ENCODE measurements around the gene FKBP1B.
"Not testable (repeated sequence)": the region's sequence is repeated elsewhere in the genome, so short reads cannot be mapped to it uniquely, and the experiment has no call there.

The FKBP1B gene

GRCh38 chr2:24022975-24023575 is 26.5 kb upstream of the FKBP1B start:
- no peak for DNase-seq

DNA sequence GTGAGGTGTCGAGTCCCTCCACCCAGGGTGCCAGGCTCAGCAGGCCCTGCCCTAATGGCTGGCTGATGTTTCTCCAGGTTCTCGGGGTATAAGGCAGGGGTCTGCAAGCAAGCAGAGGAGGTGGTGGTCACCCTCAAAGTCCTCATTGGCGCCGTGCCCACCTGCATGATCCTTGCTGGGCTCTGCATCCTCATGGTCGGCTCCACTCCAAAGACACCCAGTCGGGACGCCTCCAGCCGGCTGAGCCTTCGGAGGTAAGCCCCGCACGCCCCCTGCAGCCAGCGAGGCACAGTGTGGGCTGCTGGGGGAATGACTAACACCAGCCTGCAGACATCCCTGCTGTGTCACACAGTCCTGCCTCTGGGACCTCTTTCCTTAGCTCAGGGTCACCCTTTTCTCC is 25.5 kb upstream of the FKBP1B start:
- no peak for DNase-seq

DNA sequence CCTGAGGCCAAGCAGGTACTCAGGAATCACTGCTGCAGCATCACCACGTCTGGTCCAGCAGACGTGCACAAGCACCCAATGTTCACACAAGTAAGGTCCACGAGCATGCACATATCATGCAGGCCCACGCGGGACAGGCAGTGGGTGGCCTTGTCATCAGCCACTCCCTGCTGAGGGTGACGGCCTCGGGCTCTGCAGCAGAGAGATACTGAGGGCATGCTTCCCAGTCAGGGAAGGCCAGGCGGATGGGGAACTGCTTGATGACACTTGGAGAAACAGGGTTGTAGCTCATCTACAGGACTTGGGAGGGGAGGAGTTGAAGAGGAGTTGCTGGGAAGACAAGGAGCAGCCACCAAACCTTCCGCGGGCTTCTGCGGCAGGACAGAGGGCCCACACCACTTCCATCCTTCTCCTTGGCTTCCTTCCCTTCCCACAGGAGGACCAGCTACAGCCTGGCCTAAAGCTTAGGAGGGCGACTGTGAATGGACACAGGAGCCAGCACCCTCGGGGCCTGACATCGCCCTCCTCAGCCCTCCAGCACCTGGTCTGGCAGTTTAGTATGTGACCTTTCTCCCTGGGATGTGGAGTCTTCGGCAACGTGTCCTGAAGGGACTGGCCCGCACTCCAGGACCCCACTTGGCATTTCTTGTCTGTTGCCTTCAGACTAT is 24.4 kb upstream of the FKBP1B start:
- DNase-seq = no peak

GRCh38 chr2:24026233-24026632 is 23.3 kb upstream of the FKBP1B start:
- no peak for DNase-seq

DNA sequence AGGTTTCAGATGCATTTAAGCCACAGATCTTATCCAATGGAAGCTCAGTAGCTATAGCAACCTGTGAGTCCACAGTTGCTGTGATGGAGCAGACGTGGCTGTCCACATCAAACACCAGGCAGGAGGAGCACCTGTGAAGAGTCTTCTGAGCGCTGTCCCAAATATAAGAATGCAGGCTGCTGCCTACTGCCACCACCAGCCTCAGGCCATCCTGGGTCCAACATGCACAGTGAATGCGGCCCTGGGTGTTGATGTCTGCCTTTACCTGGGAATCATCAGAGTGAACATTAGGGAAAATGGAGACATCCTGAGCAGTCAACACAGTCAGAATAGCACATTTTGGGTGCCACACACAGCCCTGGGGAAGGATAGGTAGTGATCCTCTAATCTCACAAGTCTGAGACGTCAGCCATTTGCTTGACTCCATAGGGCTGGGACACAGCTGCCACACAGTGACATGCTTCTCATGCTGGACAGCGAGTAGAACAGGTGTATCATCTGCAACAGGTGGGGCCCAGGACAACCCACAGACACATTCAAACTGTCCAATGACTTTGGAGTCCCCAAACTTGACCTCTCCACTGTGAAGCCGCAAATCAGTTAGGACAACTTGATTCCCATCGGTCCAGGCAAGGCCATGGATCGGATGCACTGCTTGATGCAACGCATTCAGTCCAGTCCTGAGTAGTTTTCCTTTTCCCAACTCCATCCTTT is 10.6 kb upstream of the FKBP1B start:
- no peak for DNase-seq

GRCh38 chr2:24040511-24040910 is 9.0 kb upstream of the FKBP1B start:
- DNase-seq = no peak

- not testable (repeated sequence) for DNase-seq
These were observed 6.4 kb upstream of the FKBP1B start for GRCh38 chr2:24043133-24043532.

- DNase-seq = no peak
These were observed 3.7 kb upstream of the FKBP1B start for GRCh38 chr2:24045511-24046508.

GRCh38 chr2:24046599-24046929 is 3.0 kb upstream of the FKBP1B start:
- no peak for DNase-seq

- peak; percentile 88 for DNase-seq
These were observed 2.4 kb upstream of the FKBP1B start, which contains the start of gene WDCP for GRCh38 chr2:24046930-24047702. TSS of gene WDCP (minus strand) at chr2:24047391. CDS start at chr2:24039494, 7,897 bp downstream.

DNA sequence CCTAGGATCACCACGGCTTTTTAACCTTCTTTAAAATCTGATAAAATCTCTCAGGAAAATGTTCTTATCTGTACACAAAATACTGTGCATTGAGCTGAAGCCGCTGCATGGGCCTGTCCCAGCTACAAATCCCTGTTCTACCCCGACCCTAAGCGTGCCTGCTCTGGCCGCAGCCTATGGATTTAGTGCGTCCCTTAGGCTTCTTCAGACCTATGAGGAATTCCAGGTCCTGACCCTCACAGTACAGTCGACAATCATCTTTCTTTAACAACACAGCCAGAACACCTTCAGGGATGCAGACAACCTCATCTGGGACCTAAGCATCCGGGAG is 1.9 kb upstream of the FKBP1B start:
- no peak for DNase-seq

DNA sequence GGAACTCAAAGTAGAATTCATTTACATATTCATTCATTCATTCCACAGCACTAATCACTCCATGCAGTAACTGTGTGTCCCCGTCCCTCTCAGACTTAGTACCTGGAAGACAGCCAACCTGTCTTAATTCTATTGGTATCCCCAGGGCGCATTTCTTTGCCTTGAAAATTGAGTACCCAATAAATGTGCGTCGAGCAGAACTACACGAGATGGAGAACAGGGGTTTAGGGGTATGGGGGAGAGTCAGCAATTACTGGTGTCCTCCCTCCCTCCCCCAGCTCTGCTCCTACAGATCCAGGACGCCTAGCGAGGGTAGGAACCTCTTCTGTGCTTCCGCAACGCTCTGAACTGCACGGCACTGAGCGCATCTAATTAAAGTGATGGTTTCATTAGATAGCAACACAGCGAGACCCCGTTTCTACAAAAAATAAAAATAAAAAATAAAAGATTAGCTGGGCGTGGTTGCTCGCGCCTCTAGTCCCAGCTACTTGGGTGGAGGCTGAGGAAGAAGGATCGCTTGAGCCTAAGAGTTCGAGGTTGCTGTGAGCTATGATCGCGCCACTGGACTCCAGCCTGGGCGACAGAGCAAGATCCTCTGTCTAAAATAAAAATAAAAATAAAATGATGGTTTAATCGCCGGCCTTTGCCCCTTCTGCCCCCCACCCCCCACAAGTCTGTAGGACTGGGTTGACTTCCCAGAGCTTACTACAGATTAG is 614 bp upstream of the FKBP1B start:
- no peak for DNase-seq

GRCh38 chr2:24050041-24050979 is 769 bp downstream of the FKBP1B start:
- DNase-seq = no peak

- DNase-seq = no peak
These were observed 2.3 kb downstream of the FKBP1B start for GRCh38 chr2:24051833-24052232.

DNA sequence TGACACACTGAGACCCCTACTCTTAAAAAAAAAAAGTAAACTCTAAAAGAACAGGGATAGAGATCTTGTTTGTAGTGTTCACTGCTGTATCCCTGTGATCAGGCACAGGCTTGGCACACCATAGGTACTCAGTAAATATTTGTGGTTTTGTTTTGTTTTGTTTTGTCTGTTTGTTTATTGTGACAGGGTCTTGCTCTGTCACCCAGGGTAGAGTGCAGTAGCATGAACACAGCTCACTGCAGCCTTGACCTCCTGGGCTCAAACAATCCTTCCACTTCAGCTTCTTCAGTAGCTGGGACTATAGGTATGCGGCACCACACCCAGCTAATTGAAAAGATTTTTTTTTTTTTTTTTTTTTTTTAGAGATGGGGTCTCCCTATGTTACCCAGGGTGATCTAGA is 3.4 kb downstream of the FKBP1B start:
- DNase-seq = no peak

DNA sequence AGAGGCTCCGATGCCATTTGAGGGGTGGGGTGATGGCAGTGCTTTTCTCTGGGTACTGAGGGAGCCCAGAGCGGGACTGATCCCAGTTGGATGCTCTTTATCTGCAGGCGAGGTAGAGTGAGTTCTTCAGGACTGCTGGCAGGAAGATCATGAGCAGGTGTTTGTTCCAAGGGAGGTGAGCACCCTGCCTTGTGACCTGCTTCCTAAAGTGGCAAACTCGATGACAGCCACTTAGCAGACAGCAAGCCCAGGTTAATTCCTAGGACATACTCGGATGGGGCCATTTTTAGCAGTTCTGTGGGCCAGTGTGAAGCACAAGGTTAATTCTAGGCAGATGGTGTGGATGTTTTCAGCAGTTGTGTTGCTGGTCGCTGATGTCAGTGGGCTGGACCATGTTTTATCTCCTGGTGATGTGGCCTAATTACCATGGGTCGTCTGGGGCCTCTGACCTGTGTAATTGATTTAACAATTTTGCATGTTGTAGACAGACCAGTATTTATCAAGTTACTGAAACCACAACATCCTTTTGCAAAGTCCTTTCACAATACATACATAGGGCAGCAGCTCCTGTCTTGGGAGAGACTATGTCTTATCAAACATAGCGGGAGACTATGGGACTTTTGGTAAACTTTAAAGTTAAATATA is 4.9 kb downstream of the FKBP1B start:
- DNase-seq = no peak

- no peak for DNase-seq
These were observed 6.2 kb downstream of the FKBP1B start for GRCh38 chr2:24055750-24056149.

DNA sequence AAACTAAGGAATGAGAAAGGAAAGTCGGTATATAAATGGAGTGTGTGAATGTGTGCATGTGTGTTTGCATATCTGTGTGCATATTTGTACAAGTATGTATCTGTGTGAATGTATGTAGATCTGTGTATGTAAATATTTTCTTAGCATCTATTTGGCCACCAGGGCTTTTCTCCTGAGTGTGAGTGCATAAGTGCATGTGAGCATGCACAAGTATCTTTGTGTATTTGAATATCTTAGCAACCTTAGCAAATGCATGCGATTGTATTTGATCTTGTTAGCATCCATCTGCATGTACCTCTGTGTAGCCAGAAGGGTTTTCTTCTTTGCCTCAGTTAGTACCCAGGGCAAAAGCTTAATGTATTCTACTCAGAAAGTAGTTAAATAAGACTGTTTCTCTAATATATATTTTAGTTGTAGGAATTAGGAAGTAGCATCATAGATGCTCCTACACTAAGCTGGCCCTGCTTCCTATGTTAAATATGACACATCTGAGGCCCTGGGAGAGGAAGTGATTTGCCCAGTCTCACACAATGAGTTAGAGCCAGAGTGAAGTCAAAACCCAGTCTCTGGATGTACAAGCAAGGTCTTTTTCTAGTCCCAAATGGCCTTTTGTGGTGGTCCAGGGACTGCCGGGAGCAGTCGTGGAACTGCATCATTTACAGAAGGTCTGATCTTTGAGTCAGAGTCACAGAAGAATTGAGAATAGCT is 9.2 kb downstream of the FKBP1B start:
- no peak for DNase-seq

DNA sequence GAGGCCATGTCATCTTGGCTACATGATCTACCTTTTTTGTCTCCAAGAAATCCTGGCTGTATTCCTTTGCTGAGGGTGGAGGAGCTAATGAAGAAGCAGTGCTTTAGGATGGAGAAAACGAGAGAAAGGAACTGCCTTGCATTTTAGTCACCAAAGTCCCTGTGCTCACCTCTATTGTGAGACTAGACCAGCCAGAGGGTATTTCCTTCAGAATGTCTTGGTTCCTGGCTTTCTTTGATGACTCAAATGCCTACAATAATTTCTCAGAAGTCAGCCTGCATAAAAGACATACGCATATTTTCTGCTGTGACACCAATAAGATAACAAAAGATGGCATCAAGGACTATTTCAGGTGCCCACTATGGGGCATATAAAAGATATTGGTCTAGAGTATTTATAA is 15.8 kb downstream of the FKBP1B start:
- DNase-seq = no peak

All from NCI-H1048 (cell line).